GM19324 (cell line): ENCODE data around the gene MYCN.

ENCODE experiments used
- ATAC-seq: cut with Tn5 transposase; IDR thresholded peaks from one replicate; pipeline ENCODE4 v1.9.1; 2021; ENCODE audit warnings: mild to moderate bottlenecking, moderate library complexity; ENCODE audit not compliant: unreplicated experiment, low FRiP score

The MYCN gene

GRCh38 chr2:15930589-15931318, 9.6 kb upstream of the MYCN start:
- no peak for ATAC-seq

- no peak for ATAC-seq
These were observed 8.9 kb upstream of the MYCN start for GRCh38 chr2:15931319-15931890.

- no peak for ATAC-seq
These were observed 8.4 kb upstream of the MYCN start for GRCh38 chr2:15931950-15932349.

- no peak for ATAC-seq
These were observed 7.8 kb upstream of the MYCN start for GRCh38 chr2:15932394-15933183.

GRCh38 chr2:15933184-15933845, 7.0 kb upstream of the MYCN start:
- ATAC-seq: no peak

- no peak for ATAC-seq
These were observed 5.9 kb upstream of the MYCN start for GRCh38 chr2:15934291-15934945.

GRCh38 chr2:15935189-15935588, 5.2 kb upstream of the MYCN start:
- no peak for ATAC-seq

- ATAC-seq: no peak
These were observed 4.7 kb upstream of the MYCN start for GRCh38 chr2:15935675-15936074.

- no peak for ATAC-seq
These were observed 3.9 kb upstream of the MYCN start for GRCh38 chr2:15936277-15937104.

- no peak for ATAC-seq
These were observed 3.1 kb upstream of the MYCN start for GRCh38 chr2:15937105-15937881.

- ATAC-seq: no peak
These were observed 2.2 kb upstream of the MYCN start for GRCh38 chr2:15937882-15938802.

- no peak for ATAC-seq
These were observed 1.4 kb upstream of the MYCN start for GRCh38 chr2:15938803-15939555.

- peak; percentile 54 for ATAC-seq
These were observed 845 bp upstream of the MYCN start for GRCh38 chr2:15939556-15939853.

GRCh38 chr2:15940661-15941480, 521 bp downstream of the MYCN start:
- no peak for ATAC-seq

- no peak for ATAC-seq
These were observed 1.1 kb downstream of the MYCN start for GRCh38 chr2:15941481-15941850.

- no peak for ATAC-seq
These were observed 1.7 kb downstream of the MYCN start for GRCh38 chr2:15941871-15942710.
